Tibial nerve (tissue), 4 donors: ENCODE measurements around the gene COL4A1.

Source experiments
- CTCF ChIP-seq, 5 experiments: fragments of 200-600 bp in 3 of 5; fragments of 450-650 bp in 2 of 5; sonication (generic) in 3 of 5; IDR thresholded peaks; one replicate each; pipeline ENCODE4 v1.5.1; 2016 to 2019; ENCODE audit warnings: antibody characterized with exemption in 5 of 5, mild to moderate bottlenecking in 3 of 5, moderate library complexity in 2 of 5
- EP300 ChIP-seq, 2 donors: sonication (generic); formaldehyde crosslinking; IDR thresholded peaks; one replicate each; pipeline ENCODE4 v1.6.1; 2017; ENCODE audit warnings: antibody characterized with exemption in 2 of 2, mild to moderate bottlenecking in 1 of 2

- TF ChIP-seq EP300 (IDR thresholded peaks at IDR 0.05) (no peak), CTCF (IDR thresholded peaks at IDR 0.05) (no peak)
These were observed 200.2 kb downstream of the COL4A1 start for GRCh38 chr13:110106726-110107125.
